Dedifferentiated amniotic fluid mesenchymal stem cell (primary cell): ENCODE measurements around the gene CD46.
"Not testable (repeated sequence)": the region's sequence is repeated elsewhere in the genome, so short reads cannot be mapped to it uniquely, and the experiment has no call there.

Experiments used
- DNase-seq: peaks from one replicate; pipeline ENCODE4 v3.0.0-alpha.2; 2016; ENCODE audit errors: extremely low spot score

The CD46 gene

DNA sequence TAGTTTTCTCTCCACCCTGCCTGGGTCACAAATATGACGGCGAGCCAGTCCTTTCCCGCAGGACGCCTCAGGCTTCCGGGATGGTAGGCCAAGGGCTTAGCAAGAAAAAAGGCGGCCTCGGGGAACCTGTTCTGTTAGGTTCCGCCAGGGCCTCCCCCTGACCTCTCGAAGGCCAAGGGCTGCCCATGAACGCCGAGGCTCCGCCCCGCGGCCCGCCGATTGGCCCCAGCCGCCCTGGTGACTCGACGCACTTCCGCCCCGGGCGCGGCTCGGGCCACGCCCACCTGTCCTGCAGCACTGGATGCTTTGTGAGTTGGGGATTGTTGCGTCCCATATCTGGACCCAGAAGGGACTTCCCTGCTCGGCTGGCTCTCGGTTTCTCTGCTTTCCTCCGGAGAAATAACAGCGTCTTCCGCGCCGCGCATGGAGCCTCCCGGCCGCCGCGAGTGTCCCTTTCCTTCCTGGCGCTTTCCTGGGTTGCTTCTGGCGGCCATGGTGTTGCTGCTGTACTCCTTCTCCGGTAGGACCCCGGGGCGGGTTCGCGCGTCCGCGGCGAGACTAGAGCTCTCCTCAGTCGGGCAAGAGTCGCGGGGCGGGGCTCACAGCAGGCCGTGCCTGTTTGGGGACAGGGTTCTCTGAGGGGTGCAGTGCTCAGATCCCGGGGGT is at the start of gene CD46:
Gene CD46, plus strand, starts transcription at position 265 of the 666 bp plus-strand sequence. Its CDS starts 159 bp downstream, at position 424.
- peak; percentile 82 for DNase-seq

- no peak for DNase-seq
Measured at GRCh38 chr1:207702317-207702716, 49.5 kb upstream of the CD46 start.

DNA sequence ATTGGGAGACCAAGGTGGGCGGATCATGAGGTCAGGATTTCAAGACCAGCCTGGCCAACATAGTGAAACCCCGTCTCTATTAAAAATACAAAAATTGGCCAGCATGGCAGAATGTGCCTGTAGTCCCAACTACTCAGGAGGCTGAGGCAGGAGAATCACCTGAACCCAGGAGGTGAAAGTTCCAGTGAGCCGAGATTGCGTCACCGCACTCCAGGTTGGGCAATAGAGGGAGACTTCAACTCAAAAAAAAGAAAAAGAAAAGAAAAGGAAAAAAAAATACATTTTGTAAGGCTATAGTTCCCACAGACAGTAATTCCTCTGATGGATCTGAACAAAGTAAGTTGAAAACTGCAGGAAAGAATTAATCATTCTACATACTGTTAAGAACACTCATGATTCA is 48.1 kb upstream of the CD46 start:
- DNase-seq: no peak

- DNase-seq: not testable (repeated sequence)
Measured at GRCh38 chr1:207708004-207708403, 43.9 kb upstream of the CD46 start.

DNA sequence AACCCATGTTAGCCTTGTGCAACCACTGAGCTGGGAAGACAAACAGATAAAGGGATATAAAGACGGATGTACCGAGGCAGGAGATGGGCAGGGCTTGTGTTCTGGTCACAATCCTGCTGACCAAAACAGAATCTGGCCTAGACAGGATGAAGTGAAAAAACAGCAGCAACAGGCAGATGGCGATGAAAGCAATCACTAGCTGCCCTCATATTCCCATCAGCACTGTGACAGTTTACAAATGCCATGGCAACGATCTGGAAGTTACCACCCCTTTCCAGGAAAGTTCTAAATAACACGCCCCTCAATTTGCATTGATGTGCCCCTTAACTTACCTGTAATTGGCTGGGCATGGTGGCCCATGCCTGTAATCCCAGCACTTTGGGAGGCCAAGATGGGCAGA is 40.6 kb upstream of the CD46 start:
- DNase-seq: no peak

- DNase-seq: not testable (repeated sequence)
Measured at GRCh38 chr1:207712701-207713100, 39.2 kb upstream of the CD46 start.

DNA sequence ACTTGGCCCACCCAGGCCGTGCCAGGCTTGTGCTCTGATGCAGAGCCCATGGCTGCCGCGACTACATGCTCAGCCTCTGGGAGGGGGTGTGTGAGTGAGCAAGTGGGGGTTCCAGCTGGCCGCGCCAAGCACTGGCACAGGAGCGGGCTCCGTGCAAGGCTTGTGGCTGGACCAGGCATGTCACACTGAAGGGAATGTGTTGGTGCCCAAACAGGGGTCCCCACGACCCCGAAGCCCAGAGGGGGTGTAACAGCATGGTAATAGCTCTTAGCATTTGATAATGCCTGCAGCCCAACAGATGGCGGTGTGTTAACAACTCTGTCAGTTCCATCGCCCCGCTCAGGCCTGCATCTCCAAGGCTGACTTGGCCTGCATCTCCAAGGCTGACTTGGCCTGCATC is 38.3 kb upstream of the CD46 start:
- no peak for DNase-seq

DNA sequence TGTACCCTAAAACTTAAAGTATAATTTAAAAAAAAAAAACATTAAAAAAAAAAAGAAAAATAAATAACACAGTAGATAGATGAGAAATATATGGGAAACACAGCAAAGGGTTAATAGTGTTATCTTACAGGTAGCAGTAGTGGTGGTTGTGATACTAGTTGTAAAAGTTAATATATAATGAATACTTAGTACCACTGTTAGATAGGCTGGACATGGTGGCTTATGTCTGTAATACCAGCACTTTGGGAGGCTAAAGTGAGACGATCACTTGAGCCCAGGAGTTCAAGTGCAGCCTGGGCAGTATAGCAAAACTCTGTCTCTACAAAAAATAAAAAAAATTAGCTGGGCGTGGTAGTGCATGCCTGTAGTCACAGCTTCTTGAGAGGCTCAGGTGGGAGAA is 32.6 kb upstream of the CD46 start:
- DNase-seq: no peak

DNA sequence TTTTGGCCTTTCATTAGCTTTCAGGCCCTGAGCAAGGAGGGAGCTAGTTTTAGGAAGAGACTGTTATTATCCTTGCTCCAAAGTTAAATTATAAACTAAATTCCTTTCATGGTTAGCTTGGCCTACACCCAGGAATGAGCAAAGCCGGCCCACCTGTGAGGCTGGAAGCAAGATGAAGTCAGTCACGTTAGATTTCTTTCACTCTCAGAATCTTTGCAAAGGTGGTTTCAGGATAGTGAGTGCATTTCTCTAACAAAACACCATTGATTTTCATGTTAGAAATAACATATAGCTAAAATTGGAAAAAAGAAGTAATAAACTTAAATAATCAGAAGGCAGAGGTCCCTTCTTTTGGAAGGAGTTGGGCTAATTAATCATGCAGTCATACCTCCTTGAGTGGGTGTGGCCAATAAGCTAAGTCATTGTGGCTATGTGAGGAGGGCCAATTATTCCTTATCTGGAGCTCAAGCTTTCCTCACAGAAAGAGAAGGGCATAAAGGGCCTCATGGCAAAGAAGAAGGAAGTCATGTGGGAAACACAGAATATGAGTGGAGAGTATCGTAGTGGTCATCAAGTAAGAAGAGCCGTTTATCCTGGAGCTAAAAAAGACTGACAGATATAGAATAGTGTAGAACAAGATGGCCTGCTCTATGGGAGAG is 23.5 kb upstream of the CD46 start:
- DNase-seq: not testable (repeated sequence)

DNA sequence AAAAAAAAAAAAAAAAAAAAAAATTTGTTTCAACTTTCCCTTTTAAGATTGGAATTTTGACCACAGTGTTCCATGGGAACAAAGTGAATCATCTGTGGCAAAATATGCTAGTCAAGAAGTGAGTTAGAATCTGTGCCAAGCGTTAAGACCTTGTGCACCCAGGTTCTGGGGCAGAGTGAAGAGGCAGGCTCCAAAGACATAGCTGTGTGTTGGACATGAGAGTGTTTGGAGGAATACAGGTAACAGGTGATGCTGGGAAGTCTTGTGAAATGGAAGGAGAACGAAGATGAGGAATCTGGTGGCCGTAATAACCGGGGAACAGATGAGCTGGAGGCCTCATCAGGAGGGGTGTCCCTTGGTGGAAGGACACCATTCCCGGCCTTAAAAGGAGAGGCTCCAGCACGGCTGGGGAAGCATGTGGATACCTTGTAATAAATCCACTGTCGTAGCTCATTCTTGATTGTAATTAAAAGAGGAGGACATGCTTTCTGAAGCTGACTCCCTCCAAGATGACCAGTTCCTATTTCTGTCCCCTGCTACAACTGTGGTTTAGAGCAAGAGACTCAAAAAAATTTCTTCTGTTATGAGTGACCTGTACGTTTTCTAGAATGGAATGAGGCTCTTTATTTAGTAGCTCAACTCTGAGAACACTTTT is 14.2 kb upstream of the CD46 start:
- not testable (repeated sequence) for DNase-seq

DNA sequence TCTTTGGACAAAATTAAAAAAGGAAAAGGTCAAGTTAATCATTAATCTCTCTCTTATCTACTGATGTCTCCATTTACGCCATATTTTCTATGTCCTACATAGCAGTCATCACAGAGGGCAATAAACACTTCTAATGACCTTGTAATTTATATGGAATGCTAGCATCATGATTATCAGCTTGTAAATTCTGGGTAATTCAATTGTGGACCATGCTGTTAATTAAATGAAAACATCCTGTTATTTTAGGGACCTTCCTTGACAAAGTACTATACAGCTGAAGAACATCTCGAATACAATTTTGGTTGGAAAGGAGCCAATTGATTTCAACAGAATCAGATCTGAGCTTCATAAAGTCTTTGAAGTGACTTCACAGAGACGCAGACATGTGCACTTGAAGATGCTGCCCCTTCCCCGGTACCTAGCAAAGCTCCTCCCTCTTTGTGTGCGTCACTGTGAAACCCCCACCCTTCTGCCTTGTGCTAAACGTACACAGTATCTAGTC is 13.6 kb upstream of the CD46 start:
- not testable (repeated sequence) for DNase-seq

DNA sequence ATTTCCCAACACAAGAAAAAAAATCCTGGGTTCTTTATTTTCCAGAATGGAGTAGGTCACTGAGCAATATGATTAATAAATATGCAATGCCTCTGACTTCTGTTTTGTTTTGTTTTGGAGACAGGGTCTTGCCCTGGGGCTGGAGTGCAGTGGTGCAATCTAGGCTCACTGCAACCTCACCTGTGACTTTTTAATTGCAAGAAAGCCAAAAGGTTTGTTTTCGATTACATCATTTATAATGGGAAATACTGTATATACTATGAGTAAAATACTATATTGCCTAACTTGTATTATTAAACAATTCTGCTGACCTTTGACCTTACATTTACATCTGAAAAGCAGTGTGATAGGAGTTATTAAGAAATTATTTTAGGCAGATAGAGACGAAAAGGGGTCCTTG is 11.6 kb upstream of the CD46 start:
- DNase-seq: no peak

GRCh38 chr1:207742850-207743555 is 8.9 kb upstream of the CD46 start:
- DNase-seq: no peak

DNA sequence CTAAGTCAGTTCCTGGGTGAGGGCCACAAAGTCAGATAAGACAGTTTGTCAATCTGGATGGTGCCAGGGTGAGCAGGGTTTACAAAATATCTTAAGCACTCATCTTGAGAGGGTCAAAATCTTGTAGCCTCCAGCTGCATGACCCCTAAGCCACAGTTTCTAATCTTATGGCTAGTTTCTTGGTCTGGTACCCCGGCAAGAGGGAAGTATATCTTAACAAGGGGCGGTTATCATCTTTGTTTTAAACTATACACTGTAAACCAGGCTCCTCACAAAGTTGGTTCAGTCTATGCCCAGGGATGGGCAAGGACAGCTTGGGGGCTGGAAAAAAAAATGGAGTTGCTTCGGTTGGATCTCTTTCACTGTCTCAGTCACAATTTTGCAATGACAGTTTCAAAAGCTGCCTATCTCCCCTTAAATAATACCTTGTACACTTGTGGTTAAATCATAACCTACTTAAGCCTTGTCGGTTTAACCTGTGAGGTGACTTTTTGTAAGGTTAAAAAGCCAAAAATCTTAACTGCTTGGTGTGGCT is 7.8 kb upstream of the CD46 start:
- DNase-seq: no peak

- peak; percentile 38 for DNase-seq
Measured at GRCh38 chr1:207745285-207745684, 6.6 kb upstream of the CD46 start.

DNA sequence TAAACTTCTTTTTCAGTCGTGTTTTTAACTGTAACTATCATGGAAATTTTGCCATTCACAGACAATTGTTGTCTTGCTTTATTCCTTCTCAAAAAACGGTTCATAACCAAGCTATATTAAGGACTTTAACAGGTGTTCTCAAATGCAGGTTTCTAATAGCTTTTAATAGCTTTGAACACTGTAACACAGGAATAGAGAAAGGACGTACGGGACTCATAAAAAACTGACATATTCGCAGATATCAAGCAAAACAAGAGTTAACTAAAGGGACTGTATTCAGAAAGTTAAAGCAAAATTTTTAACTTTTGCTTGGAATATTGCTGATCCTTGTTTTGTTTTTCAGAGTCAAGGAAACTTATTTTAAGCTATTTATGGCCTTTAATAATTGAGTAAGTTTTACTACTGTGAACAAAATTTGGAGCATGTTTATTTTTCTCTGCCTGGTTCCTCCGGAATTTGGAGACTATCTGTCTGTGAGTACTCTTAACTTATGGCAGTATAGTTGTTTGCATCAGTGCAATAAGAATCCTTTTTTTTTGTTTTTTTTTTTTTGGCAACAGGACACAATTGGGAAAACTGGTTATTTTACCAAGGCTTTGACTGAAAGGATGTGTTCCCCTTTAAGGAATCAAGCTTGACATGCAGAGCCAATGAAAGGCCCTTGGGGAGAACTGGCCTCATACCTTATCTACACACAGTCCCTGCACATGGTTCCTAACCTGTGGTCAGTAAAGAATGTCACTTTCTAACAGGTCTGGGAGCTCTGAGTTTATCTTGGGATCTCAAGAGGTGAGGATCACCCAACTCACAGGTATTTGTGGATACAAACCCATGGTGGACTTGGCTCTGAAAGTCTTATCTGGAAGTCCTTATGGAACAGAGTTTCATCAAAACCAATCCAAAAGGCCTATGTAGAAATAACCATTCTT is 5.8 kb upstream of the CD46 start:
- DNase-seq: no peak

DNA sequence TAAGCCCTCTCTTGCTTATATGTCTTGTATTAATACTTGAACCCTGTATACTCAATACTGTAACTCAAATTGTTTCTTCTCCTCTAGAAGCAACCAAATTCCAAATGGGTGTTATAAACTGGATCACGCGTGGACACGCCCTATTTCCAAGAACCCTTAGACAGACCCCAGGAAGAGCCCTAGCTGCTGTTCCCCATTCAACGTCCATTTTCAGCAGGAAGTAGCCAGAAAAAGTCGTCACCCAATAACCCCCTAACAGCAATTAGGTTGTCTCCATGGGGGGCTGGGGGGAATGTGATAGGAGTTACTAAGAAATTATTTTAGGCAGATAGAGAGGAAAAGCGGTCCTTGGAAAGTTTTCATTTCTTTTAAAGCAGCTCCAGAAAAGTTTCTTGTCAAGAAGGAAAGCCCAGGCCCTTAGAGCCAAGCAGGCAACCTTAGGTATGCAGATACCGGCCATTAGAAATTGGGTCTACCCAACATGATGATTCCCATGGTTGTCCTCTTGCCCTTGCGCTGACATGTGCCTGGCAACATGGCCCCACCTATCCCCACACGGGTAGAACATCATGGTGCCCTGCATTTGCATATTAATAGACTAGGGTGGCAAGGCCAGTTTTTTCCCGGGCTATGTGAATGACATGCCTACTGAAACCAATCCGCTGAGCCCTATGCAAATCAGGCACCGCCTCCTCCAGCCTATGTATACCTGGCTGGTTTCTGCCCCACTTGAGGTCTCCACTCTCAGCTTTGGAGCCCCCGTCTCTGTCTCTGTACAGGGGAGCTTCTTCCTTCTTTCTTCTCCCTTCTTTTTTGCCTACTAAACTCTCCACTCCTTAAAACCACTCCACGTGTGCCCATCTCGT is 4.0 kb upstream of the CD46 start:
- no peak for DNase-seq

GRCh38 chr1:207748737-207749528 is 2.9 kb upstream of the CD46 start:
- DNase-seq: no peak
